ENCODE data around the gene KLHL24. TPM values are rescaled to one million over a fixed set of nuclear protein-coding genes. Genes with fewer than 3 reads are reported as not detected.

The KLHL24 gene
- total and polyA plus RNA-seq, 2 of the 4 experiments (the other 2 are of a cell fraction) = 5.7 to 25.6 TPM

GRCh38 chr3:183687705-183688104 is 52.3 kb downstream of the KLHL24 start:
- no CpG with 5 or more reads among the region's 6 CpGs for WGBS, 2 experiments (ENCODE audit: extremely low coverage in 2 of 2, insufficient read length in 1 of 2)
- no peak overlapping the region for H3K4me3 ChIP-seq (ENCODE audit: insufficient read depth, low read depth, low read length)
- TF ChIP-seq CHD1 (IDR thresholded peaks at IDR 0.05; ENCODE audit: low read depth, low read length) (no peak), RFX5 (IDR thresholded peaks at IDR 0.05; ENCODE audit: low read depth, low read length) (no peak), CTCF (conservative IDR thresholded peaks at IDR 0.05; ENCODE audit: low read depth, low read length) (no peak), USF2 (IDR thresholded peaks at IDR 0.05; ENCODE audit: low read depth, low read length) (no peak), MAFK (IDR thresholded peaks at IDR 0.05; ENCODE audit: low read depth, low read length) (no peak), ELK1 (IDR thresholded peaks at IDR 0.05; ENCODE audit: borderline replicate concordance, low read depth, low read length) (no peak), RAD21 (IDR thresholded peaks at IDR 0.05; ENCODE audit: low read length) (no peak), SMC3 (IDR thresholded peaks at IDR 0.05; ENCODE audit: low read depth, low read length) (no peak), CEBPB (IDR thresholded peaks at IDR 0.05; ENCODE audit: low read depth, low read length) (no peak), POLR2A (IDR thresholded peaks at IDR 0.05; ENCODE audit: low read depth, low read length) (no peak), BHLHE40 (IDR thresholded peaks at IDR 0.05; ENCODE audit: low read depth, low read length) (no peak), MXI1 (IDR thresholded peaks at IDR 0.05; ENCODE audit: borderline replicate concordance, low read depth, low read length) (no peak), FOS (IDR thresholded peaks at IDR 0.05; ENCODE audit: low read depth, low read length) (no peak), MAZ (IDR thresholded peaks at IDR 0.05; ENCODE audit: borderline replicate concordance, low read depth, low read length) (no peak)
- H3K9me1 ChIP-seq (ENCODE audit: insufficient read depth, low read length) = no peaks in the 10 kb centered on the region
- POLR2A ChIA-PET (ENCODE audit: unreplicated experiment) = no interaction called here
- no peak overlapping the region for H3K23ac ChIP-seq (ENCODE audit: low read depth, low read length)
- H4K91ac ChIP-seq (ENCODE audit: insufficient read depth, low read depth, low read length) = no peak overlapping the region
- H2BK120ac ChIP-seq (ENCODE audit: low read depth, low read length) = no peak overlapping the region
- H3K9ac ChIP-seq (ENCODE audit: low read depth, low read length) = no peak overlapping the region
- no peaks in the 10 kb centered on the region for H3K27me3 ChIP-seq (ENCODE audit: control insufficient read depth, insufficient read depth, low read length)
- no peak overlapping the region for H3K4me2 ChIP-seq (ENCODE audit: low read depth, low read length)
- no peak overlapping the region for H2AK9ac ChIP-seq (replicated peaks; ENCODE audit: low read depth, low read length, poor library complexity)
- H2BK20ac ChIP-seq (ENCODE audit: low read depth, low read length) = no peak overlapping the region
- no peak overlapping the region for H2BK5ac ChIP-seq (ENCODE audit: low read depth, low read length, poor library complexity, severe bottlenecking)
- no peak overlapping the region for H2AK5ac ChIP-seq (ENCODE audit: low read depth, low read length)
- no peak overlapping the region for H4K5ac ChIP-seq (ENCODE audit: low read depth, low read length)
- no peak overlapping the region for H4K8ac ChIP-seq (ENCODE audit: low read depth in 2 of 2, low read length in 2 of 2)
- no peaks in the 10 kb centered on the region for H3K36me3 ChIP-seq (ENCODE audit: control insufficient read depth, insufficient read depth, low read length)
- no peak for ATAC-seq (ENCODE audit: low read depth)
- in situ Hi-C loops (cut with MboI; ENCODE audit: low sequenced_read_pairs) (no loop called here), dilution Hi-C loops (cut with HindIII; ENCODE audit: low sequenced_read_pairs, unreplicated experiment) (no loop called here), intact Hi-C loops (cut with micrococcal nuclease) (no loop called here)
- H3K79me1 ChIP-seq (ENCODE audit: low read depth in 1 of 2, low read length in 2 of 2) = no peaks in the 10 kb centered on the region
- H3K27ac ChIP-seq (ENCODE audit: insufficient read depth, low read length) = no peak overlapping the region
- H2BK15ac ChIP-seq (ENCODE audit: low read depth, low read length) = no peak overlapping the region
- H4K20me1 ChIP-seq (ENCODE audit: insufficient read depth, low read length) = no peaks in the 10 kb centered on the region
- no peak overlapping the region for H3K18ac ChIP-seq (ENCODE audit: low read depth, low read length)
- H3K4ac ChIP-seq (ENCODE audit: low read depth, low read length) = no peak overlapping the region
- H3K14ac ChIP-seq (replicated peaks; ENCODE audit: low read depth, low read length) = no peak overlapping the region
- CTCF ChIA-PET = interaction anchor here (0.9 kb wide), 1 partner anchor 9 kb away, joined by 3 read pairs; no protein-coding TSS in a partner anchor
- H3K56ac ChIP-seq (ENCODE audit: extremely low read depth, insufficient read depth, low read length) = no peak overlapping the region
- H3K9me3 ChIP-seq (ENCODE audit: control insufficient read depth, insufficient read depth, low read length) = no peaks in the 10 kb centered on the region
- no peak for DNase-seq
- BruUV-seq (replicated peaks) = no TSS peak
- H2AFZ ChIP-seq (replicated peaks; ENCODE audit: low read length, poor library complexity) = no peak overlapping the region
- 0 out of 2 replicates have a peak, but pooled peaks cover 2% of the 10 kb centered on the region for H3K4me1 ChIP-seq (ENCODE audit: control insufficient read depth, insufficient read depth, low read length)
